Activated naive CD4-positive, alpha-beta T cell treated with anti-CD3 and anti-CD28 coated beads, Interleukin-2, amount 10 ng/mL, durations not matched to agents 7 days and 5 days (primary cell): Measurements from ENCODE around the gene OSBPL2.

Source experiments
- CTCF ChIA-PET: fragments of 350-600 bp; sonication (Branson Sonifier 250); formaldehyde crosslinking; loops from one replicate; lab custom pipeline; 2021; ENCODE audit warnings: antibody characterized with exemption; lab: Charles Lee
- DNase-seq: peaks from one replicate; pipeline ENCODE4 v3.0.0-alpha.2; 2020
- H3K27ac Mint-ChIP-seq: one replicate; pipeline ENCODE4 v1.8.0; 2021; ENCODE audit warnings: mild to moderate bottlenecking, moderate library complexity, mixed read lengths
- H3K27me3 Mint-ChIP-seq: one replicate; pipeline ENCODE4 v1.8.0; 2021; ENCODE audit warnings: mild to moderate bottlenecking, mixed read lengths
- H3K36me3 Mint-ChIP-seq: one replicate; pipeline ENCODE4 v1.8.0; 2021; ENCODE audit warnings: mixed read lengths
- H3K4me1 Mint-ChIP-seq: one replicate; pipeline ENCODE4 v1.8.0; 2021; ENCODE audit warnings: mixed read lengths
- H3K4me3 Mint-ChIP-seq: one replicate; pipeline ENCODE4 v1.8.0; 2021; ENCODE audit warnings: mild to moderate bottlenecking, moderate library complexity, mixed read lengths
- H3K9me3 Mint-ChIP-seq: one replicate; pipeline ENCODE4 v1.8.0; 2021; ENCODE audit warnings: mixed read lengths

OSBPL2 gene

GRCh38 chr20:62302341-62303061 is 64.2 kb downstream of the OSBPL2 start, which contains the start of gene ADRM1:
ADRM1 (plus strand) TSS chr20:62302997; CDS start chr20:62303569, 572 bp downstream.
- CTCF ChIA-PET = interaction anchor here (1.0 to 1.1 kb wide), 2 partner anchors 80 to 489 kb away, joined by 4 to 5 read pairs; no protein-coding TSS in a partner anchor
- DNase-seq = peak; percentile 95
- Mint-ChIP-seq H3K27ac (peak within 1 kb of the TSS; percentile 99), H3K4me1 (peaks cover 31% of the 10 kb centered on the region), H3K9me3 (no peaks in the 10 kb centered on the region), H3K27me3 (peaks cover 4% of the 10 kb centered on the region), H3K4me3 (peak within 1 kb of the TSS; percentile 94), H3K36me3 (peaks cover 16% of the 10 kb centered on the region)

GRCh38 chr20:62303062-62303339 is 64.7 kb downstream of the OSBPL2 start:
- H3K9me3 Mint-ChIP-seq = no peaks in the 10 kb centered on the region
- peaks cover 4% of the 10 kb centered on the region for H3K27me3 Mint-ChIP-seq
- peaks cover 31% of the 10 kb centered on the region for H3K4me1 Mint-ChIP-seq
- peaks cover 16% of the 10 kb centered on the region for H3K36me3 Mint-ChIP-seq
- H3K27ac Mint-ChIP-seq = peak overlapping the region; percentile 99
- H3K4me3 Mint-ChIP-seq = peak overlapping the region; percentile 94
- no peak for DNase-seq
- CTCF ChIA-PET = interaction anchor here (1.3 kb wide), 1 partner anchor 13 kb away, joined by 3 read pairs; no protein-coding TSS in a partner anchor

- Mint-ChIP-seq H3K27ac (peak overlapping the region; percentile 89), H3K4me3 (peak overlapping the region; percentile 94), H3K4me1 (peaks cover 31% of the 10 kb centered on the region), H3K27me3 (peaks cover 4% of the 10 kb centered on the region), H3K36me3 (peaks cover 16% of the 10 kb centered on the region), H3K9me3 (no peaks in the 10 kb centered on the region)
- DNase-seq = peak; percentile 41
- CTCF ChIA-PET = interaction anchor here (1.3 kb wide), 1 partner anchor 13 kb away, joined by 3 read pairs; no protein-coding TSS in a partner anchor
These were observed 65.3 kb downstream of the OSBPL2 start for GRCh38 chr20:62303340-62304226.

GRCh38 chr20:62304331-62305148 is 66.2 kb downstream of the OSBPL2 start:
- Mint-ChIP-seq H3K36me3 (peaks cover 19% of the 10 kb centered on the region), H3K27ac (peak overlapping the region; percentile 89), H3K4me3 (peak overlapping the region; percentile 94), H3K9me3 (no peaks in the 10 kb centered on the region), H3K4me1 (peaks cover 31% of the 10 kb centered on the region), H3K27me3 (peaks cover 4% of the 10 kb centered on the region)
- CTCF ChIA-PET = interaction anchor here (1.3 kb wide), 1 partner anchor 12 kb away, joined by 3 read pairs; no protein-coding TSS in a partner anchor
- DNase-seq = no peak

- H3K27ac Mint-ChIP-seq = no peak overlapping the region
- peaks cover 4% of the 10 kb centered on the region for H3K27me3 Mint-ChIP-seq
- peaks cover 31% of the 10 kb centered on the region for H3K4me1 Mint-ChIP-seq
- H3K9me3 Mint-ChIP-seq = no peaks in the 10 kb centered on the region
- CTCF ChIA-PET = no interaction called here
- DNase-seq = no peak
- peak overlapping the region; percentile 94 for H3K4me3 Mint-ChIP-seq
- H3K36me3 Mint-ChIP-seq = peaks cover 19% of the 10 kb centered on the region
These were observed 66.9 kb downstream of the OSBPL2 start for GRCh38 chr20:62305149-62305764.

GRCh38 chr20:62305765-62306413 is 67.6 kb downstream of the OSBPL2 start:
- Mint-ChIP-seq H3K36me3 (peaks cover 19% of the 10 kb centered on the region), H3K4me3 (peak overlapping the region; percentile 48), H3K27me3 (peaks cover 4% of the 10 kb centered on the region), H3K27ac (no peak overlapping the region), H3K9me3 (no peaks in the 10 kb centered on the region), H3K4me1 (peaks cover 31% of the 10 kb centered on the region)
- no peak for DNase-seq
- CTCF ChIA-PET = no interaction called here

GRCh38 chr20:62306414-62307187 is 68.3 kb downstream of the OSBPL2 start:
- no peak overlapping the region for H3K4me3 Mint-ChIP-seq
- peaks cover 19% of the 10 kb centered on the region for H3K36me3 Mint-ChIP-seq
- no peak overlapping the region for H3K27ac Mint-ChIP-seq
- no peak for DNase-seq
- peaks cover 3% of the 10 kb centered on the region for H3K27me3 Mint-ChIP-seq
- H3K9me3 Mint-ChIP-seq = no peaks in the 10 kb centered on the region
- CTCF ChIA-PET = no interaction called here
- H3K4me1 Mint-ChIP-seq = peaks cover 27% of the 10 kb centered on the region

- H3K4me3 Mint-ChIP-seq = no peak overlapping the region
- peaks cover 22% of the 10 kb centered on the region for H3K4me1 Mint-ChIP-seq
- no peaks in the 10 kb centered on the region for H3K27me3 Mint-ChIP-seq
- H3K36me3 Mint-ChIP-seq = peaks cover 19% of the 10 kb centered on the region
- H3K27ac Mint-ChIP-seq = no peak overlapping the region
- CTCF ChIA-PET = no interaction called here
- no peaks in the 10 kb centered on the region for H3K9me3 Mint-ChIP-seq
- DNase-seq = no peak
These were observed 69.1 kb downstream of the OSBPL2 start for GRCh38 chr20:62307226-62308101.

GRCh38 chr20:62308102-62308822 is 69.9 kb downstream of the OSBPL2 start:
- CTCF ChIA-PET = no interaction called here
- peaks cover 22% of the 10 kb centered on the region for H3K4me1 Mint-ChIP-seq
- H3K4me3 Mint-ChIP-seq = no peak overlapping the region
- no peaks in the 10 kb centered on the region for H3K9me3 Mint-ChIP-seq
- H3K27ac Mint-ChIP-seq = no peak overlapping the region
- DNase-seq = no peak
- H3K27me3 Mint-ChIP-seq = no peaks in the 10 kb centered on the region
- peaks cover 19% of the 10 kb centered on the region for H3K36me3 Mint-ChIP-seq

- Mint-ChIP-seq H3K27ac (no peak overlapping the region), H3K27me3 (no peaks in the 10 kb centered on the region), H3K9me3 (no peaks in the 10 kb centered on the region), H3K4me3 (no peak overlapping the region), H3K36me3 (peaks cover 11% of the 10 kb centered on the region), H3K4me1 (peaks cover 16% of the 10 kb centered on the region)
- CTCF ChIA-PET = no interaction called here
- no peak for DNase-seq
These were observed 71.0 kb downstream of the OSBPL2 start for GRCh38 chr20:62309198-62309944.
